Small intestine (tissue), 7 donors: ENCODE measurements around the gene TDRD6. TPM values are rescaled to one million over a fixed set of nuclear protein-coding genes. Genes with fewer than 3 reads are reported as not detected.
A peak's percentile ranks its signal among the peaks of the same experiment; 100 is the strongest.

ENCODE experiments used
- DNase-seq, 2 donors: peaks; one replicate each; pipeline versions ENCODE4 v3.0.0 to v3.0.0-alpha.2; 2013
- FAIRE-seq: peaks from 2 replicates; lab custom pipeline; 2012; peaks lifted over from hg19 to GRCh38; lab: Jason Lieb, UNC
- H3K27ac ChIP-seq, 3 donors: one replicate each; pipeline ENCODE4 v1.5.1; 2013; ENCODE audit warnings: low read length in 2 of 3, mild to moderate bottlenecking in 2 of 3, control low read depth in 1 of 3, inconsistent platforms in 1 of 3, low read depth in 1 of 3, moderate library complexity in 1 of 3
- H3K27me3 ChIP-seq, 3 donors: one replicate each; pipeline ENCODE4 v1.6.1; 2013; ENCODE audit warnings: low read length in 3 of 3, inconsistent platforms in 1 of 3; ENCODE audit not compliant: control insufficient read depth in 3 of 3, insufficient read depth in 3 of 3
- H3K36me3 ChIP-seq, 3 donors: one replicate each; pipeline ENCODE4 v1.6.1; 2013; ENCODE audit warnings: low read length in 3 of 3, inconsistent platforms in 1 of 3, low read depth in 1 of 3, mild to moderate bottlenecking in 1 of 3, moderate library complexity in 1 of 3; ENCODE audit not compliant: control insufficient read depth in 3 of 3, insufficient read depth in 2 of 3
- H3K4me1 ChIP-seq, 3 donors: one replicate each; pipeline ENCODE4 v1.6.1; 2013; ENCODE audit warnings: low read length in 2 of 3, inconsistent platforms in 1 of 3, low read depth in 1 of 3, mild to moderate bottlenecking in 1 of 3, moderate library complexity in 1 of 3; ENCODE audit not compliant: control insufficient read depth in 3 of 3, insufficient read depth in 2 of 3
- H3K4me3 ChIP-seq, 3 donors: one replicate each; pipeline ENCODE4 v1.5.1; 2013; ENCODE audit warnings: low read length in 3 of 3, control low read depth in 1 of 3, inconsistent platforms in 1 of 3, low read depth in 1 of 3, mild to moderate bottlenecking in 1 of 3, moderate library complexity in 1 of 3
- H3K9me3 ChIP-seq, 2 donors: one replicate each; pipeline ENCODE4 v1.6.1; 2013; ENCODE audit warnings: low read depth in 1 of 2, low read length in 1 of 2; ENCODE audit not compliant: control insufficient read depth in 2 of 2, insufficient read depth in 1 of 2
- WGBS, 3 donors: extraction: QIAGEN DNeasy Blood & Tissue Kit; methylation state at CpG; one replicate each; pipeline ENCODE4 v1.1.7; 2013; 5-methylcytosine and 5-hydroxymethylcytosine counted together
- polyA plus RNA-seq, 4 donors: library from polyadenylated mRNA; stranded (reverse) in 3 of 4; unstranded in 1 of 4; fragments of 200-250 nt in 3 of 4; fragments of 120-200 nt in 1 of 4; gene quantifications; one replicate each; pipeline versions ENCODE4 v1.2.1 to v1.2.3, GENCODE V29; 2013
- donor health status: healthy with polysubstance abuse.
- donor health status: control.
- donor health status: control.
- donor health status: Bipolar disorder and iron deficiency.
- donor health status: healthy.

Gene TDRD6
- polyA plus RNA-seq, 4 donors = 0.04 to 0.49 TPM; not detected in 2

DNA sequence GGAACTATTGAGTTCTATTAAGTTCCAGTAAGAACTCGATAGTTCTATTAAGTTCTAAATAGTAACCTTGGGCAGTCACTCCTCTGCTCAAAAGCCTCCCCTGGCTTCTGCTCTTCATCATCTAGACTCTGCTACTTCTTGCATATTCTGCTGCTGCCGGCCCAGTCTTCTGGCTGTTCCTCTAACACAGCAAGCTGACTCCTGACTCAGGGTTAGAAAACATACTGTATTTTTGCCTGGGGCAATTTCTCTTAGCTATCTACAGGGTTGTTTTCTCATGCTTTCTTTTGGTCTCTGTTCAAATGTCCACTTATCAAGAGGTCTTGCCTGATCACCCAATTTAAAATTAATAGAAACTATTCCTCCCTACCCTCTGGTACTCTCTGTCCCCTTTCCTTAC lies 20.3 kb upstream of the TDRD6 start:
- H3K36me3 ChIP-seq = no peaks in the 10 kb centered on the region
- no peaks in the 10 kb centered on the region for H3K9me3 ChIP-seq
- WGBS, 3 donors = 89 to 100% (median 89%) methylated on average over 2 of the region's 2 CpGs
- no peaks in the 10 kb centered on the region for H3K27me3 ChIP-seq
- no peak overlapping the region for H3K27ac ChIP-seq
- DNase-seq (no peak), FAIRE-seq (no peak)
- no peaks in the 10 kb centered on the region for H3K4me1 ChIP-seq
- no peak overlapping the region for H3K4me3 ChIP-seq

DNA sequence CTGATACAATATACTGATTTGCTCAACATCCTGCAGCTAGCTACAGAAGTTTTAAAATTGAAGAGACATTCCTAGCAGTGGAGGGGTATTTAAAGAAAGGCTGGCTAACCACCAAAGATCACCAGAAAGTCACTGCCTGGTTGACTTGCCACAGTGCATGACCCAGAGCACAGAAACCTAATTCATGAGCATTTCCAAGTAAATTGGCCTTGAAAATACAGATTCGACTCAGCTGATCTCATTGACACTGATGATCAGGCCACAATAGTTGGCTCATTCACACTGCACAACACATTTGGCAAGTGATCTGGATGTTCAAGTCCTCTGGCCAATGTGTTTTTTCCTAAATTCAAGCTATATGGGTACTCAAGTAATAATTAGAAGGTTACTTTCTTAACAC lies 13.3 kb upstream of the TDRD6 start:
- Histone ChIP-seq H3K27me3 (no peaks in the 10 kb centered on the region), H3K9me3 (no peaks in the 10 kb centered on the region), H3K27ac (no peak overlapping the region), H3K4me3 (no peak overlapping the region), H3K36me3 (no peaks in the 10 kb centered on the region), H3K4me1 (no peaks in the 10 kb centered on the region)
- DNase-seq = no peak
- no peak for FAIRE-seq
- 73 to 95% (median 84%) methylated on average over 1 of the region's 1 CpG for WGBS, 3 donors

DNA sequence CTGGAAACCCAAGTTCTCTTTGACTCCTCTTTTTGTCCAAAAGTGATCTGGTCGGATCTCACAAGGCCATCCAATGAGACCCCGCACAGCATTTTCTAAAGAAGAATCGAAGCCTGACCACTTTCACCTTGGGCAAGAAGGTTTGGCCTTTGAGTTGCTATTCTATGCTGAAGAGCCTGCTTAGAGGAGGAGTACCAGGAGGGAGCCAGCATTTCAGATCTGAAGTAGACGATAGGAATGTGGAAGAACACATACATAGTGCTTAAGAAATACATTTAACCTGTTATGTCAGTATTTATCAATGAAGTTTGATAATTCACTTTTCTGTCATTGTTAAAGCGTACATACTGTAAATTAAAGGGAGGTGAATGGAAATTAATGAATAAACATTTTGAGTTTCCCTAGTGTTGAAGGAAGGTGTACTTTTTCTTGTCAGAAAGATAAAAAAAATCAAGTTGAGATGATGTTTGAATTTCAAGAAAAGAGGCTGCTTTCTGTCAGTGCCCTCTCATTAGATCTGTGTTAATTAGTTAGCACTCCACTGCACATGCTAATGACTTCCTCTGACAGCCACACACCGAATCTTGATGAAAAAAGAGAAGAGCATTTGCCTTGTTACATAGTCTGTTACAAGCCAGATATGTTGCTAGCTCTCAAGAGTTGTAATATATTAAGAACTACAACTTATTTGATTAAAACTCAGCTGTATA lies 10.9 kb upstream of the TDRD6 start:
- no peak overlapping the region for H3K4me3 ChIP-seq
- no peaks in the 10 kb centered on the region for H3K9me3 ChIP-seq
- 88 to 93% (median 88%) methylated on average over 6 of the region's 6 CpGs for WGBS, 3 donors
- no peak for DNase-seq
- H3K36me3 ChIP-seq = no peaks in the 10 kb centered on the region
- no peak overlapping the region for H3K27ac ChIP-seq
- FAIRE-seq = no peak
- H3K4me1 ChIP-seq = no peaks in the 10 kb centered on the region
- H3K27me3 ChIP-seq = no peaks in the 10 kb centered on the region

DNA sequence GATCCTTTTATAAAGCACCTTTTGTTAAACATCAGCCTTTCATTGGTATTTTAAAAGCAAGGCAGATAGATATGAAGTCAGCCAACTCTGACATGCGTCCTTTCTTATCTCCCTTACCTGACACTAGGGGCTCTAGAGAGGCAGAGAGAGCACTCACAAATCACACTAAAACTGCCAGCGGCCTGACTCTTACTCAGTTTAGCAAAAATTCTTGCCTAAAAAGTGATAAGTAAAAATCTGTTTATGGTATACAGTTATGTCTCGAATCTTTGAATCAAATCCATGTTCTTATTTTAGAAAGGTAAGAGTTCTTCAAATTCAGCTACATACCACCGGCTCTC lies 10.4 kb upstream of the TDRD6 start:
- Histone ChIP-seq H3K27ac (no peak overlapping the region), H3K4me3 (no peak overlapping the region), H3K4me1 (no peaks in the 10 kb centered on the region), H3K36me3 (no peaks in the 10 kb centered on the region), H3K9me3 (no peaks in the 10 kb centered on the region), H3K27me3 (no peaks in the 10 kb centered on the region)
- FAIRE-seq = no peak
- 69 to 83% (median 78%) methylated on average over 4 of the region's 4 CpGs for WGBS, 3 donors
- DNase-seq = peak in 1 of 2 donors; percentile 7

DNA sequence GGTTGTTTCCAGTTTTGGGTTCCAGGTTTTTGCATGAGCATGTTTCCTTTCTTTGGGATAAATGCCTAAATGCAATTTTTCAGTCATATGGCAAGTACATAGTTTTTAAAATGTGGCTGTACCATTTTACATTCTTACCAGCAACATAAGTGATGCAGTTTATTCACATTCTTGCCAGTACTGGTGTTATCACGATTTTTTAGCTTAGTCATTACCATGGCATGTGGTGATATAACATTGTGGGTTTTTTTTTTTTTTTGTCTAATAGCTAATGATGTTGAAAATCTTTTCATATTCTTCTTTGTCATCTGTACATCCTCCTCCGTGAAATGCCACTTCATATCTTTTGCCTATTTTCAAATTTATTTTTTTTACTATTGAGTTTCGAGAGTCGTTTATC lies 2.9 kb upstream of the TDRD6 start:
- FAIRE-seq = no peak
- WGBS, 3 donors = 74 to 75% (median 75%) methylated on average over 4 of the region's 4 CpGs

DNA sequence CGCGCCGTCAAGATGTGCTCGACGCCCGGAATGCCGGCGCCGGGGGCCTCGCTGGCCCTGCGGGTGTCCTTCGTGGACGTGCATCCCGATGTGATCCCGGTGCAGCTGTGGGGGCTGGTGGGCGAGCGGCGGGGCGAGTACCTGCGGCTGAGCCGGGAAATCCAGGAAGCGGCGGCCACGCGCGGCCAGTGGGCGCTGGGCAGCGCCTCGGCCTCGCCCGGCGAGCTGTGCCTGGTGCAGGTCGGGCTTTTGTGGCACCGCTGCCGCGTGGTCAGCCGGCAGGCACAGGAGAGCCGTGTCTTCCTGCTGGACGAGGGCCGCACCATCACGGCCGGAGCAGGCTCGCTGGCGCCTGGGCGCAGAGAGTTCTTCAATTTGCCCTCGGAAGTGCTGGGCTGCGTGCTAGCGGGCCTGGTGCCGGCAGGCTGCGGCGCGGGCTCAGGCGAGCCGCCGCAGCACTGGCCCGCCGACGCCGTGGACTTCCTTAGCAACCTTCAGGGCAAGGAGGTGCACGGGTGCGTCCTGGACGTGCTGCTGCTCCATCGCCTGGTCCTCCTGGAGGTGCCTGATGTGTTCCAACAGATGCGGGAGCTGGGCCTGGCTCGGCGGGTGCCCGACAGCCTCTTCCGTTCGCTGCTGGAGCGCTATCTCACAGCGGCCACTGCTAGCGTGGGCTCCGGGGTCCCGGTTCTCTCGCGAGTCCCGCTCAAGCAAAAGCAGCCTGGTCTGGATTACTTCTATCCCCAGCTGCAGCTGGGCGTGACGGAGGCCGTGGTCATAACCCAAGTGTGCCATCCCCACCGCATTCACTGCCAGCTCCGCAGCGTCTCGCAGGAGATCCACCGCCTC lies 656 bp downstream of the TDRD6 start:
- DNase-seq (no peak), FAIRE-seq (no peak)
- no peak overlapping the region for H3K4me3 ChIP-seq
- H3K27ac ChIP-seq = no peak overlapping the region
- H3K27me3 ChIP-seq = no peaks in the 10 kb centered on the region
- H3K4me1 ChIP-seq = peaks cover 0 to 7% (median 2%) of the 10 kb centered on the region in 3 donors
- H3K9me3 ChIP-seq = no peaks in the 10 kb centered on the region
- WGBS, 3 donors = 95 to 97% (median 97%) methylated on average over 69 to 85 of the region's 85 CpGs
- no peaks in the 10 kb centered on the region for H3K36me3 ChIP-seq

More for the DNA sequence above, 2.9 kb upstream of the TDRD6 start:
- no peaks in the 10 kb centered on the region for H3K4me1 ChIP-seq
- H3K36me3 ChIP-seq = no peaks in the 10 kb centered on the region
- H3K4me3 ChIP-seq = no peak overlapping the region
- no peak for DNase-seq
- no peak overlapping the region for H3K27ac ChIP-seq
- H3K27me3 ChIP-seq = no peaks in the 10 kb centered on the region
- no peaks in the 10 kb centered on the region for H3K9me3 ChIP-seq

DNA sequence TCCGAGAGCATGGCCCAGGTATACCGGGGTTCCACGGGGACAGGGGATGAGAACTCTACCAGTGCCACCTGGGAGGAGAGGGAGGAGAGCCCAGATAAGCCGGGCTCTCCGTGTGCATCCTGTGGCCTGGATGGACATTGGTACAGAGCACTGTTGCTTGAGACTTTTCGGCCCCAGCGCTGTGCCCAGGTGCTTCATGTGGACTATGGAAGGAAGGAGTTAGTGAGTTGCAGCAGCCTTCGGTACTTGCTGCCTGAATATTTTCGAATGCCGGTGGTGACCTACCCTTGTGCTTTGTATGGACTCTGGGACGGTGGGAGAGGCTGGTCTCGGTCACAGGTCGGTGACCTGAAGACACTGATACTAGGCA lies 1.3 kb downstream of the TDRD6 start:
- Histone ChIP-seq H3K36me3 (no peaks in the 10 kb centered on the region), H3K27me3 (no peaks in the 10 kb centered on the region), H3K4me1 (peaks cover 0 to 7% (median 2%) of the 10 kb centered on the region in 3 donors), H3K27ac (no peak overlapping the region), H3K9me3 (no peaks in the 10 kb centered on the region), H3K4me3 (no peak overlapping the region)
- no peak for DNase-seq
- 93 to 96% (median 95%) methylated on average over 13 of the region's 13 CpGs for WGBS, 3 donors
- FAIRE-seq = no peak

DNA sequence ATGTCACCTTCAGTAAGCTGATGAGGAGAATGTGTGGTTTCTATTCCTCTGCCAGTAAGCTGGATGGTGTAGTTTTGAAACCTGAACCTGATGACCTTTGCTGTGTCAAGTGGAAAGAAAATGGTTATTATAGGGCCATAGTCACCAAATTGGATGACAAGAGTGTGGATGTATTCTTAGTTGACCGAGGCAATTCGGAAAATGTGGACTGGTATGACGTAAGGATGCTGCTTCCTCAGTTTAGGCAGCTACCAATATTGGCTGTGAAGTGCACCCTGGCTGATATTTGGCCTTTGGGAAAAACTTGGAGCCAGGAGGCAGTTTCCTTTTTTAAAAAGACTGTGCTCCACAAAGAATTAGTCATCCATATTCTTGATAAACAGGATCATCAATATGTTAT lies 2.0 kb downstream of the TDRD6 start:
- Histone ChIP-seq H3K36me3 (no peaks in the 10 kb centered on the region), H3K27me3 (no peaks in the 10 kb centered on the region), H3K27ac (no peak overlapping the region), H3K9me3 (no peaks in the 10 kb centered on the region), H3K4me3 (no peak overlapping the region), H3K4me1 (peaks cover 0 to 7% (median 2%) of the 10 kb centered on the region in 3 donors)
- 84 to 96% (median 91%) methylated on average over 3 of the region's 3 CpGs for WGBS, 3 donors
- no peak for FAIRE-seq
- no peak for DNase-seq
